NCI-H2081 (cell line): Measurements from ENCODE around the gene HBA2.
"Not testable (repeated sequence)": the region's sequence is repeated elsewhere in the genome, so short reads cannot be mapped to it uniquely, and the experiment has no call there.

ENCODE experiments used
- DNase-seq, 2 experiments: peaks; one replicate each; lab custom pipeline; 2025; lab: John Stamatoyannopoulos, UW

HBA2 gene

GRCh38 chr16:175011-175949, 2.6 kb downstream of the HBA2 start:
- DNase-seq: no peak

GRCh38 chr16:176006-176405, 3.3 kb downstream of the HBA2 start:
- DNase-seq: not testable (repeated sequence)

- not testable (repeated sequence) for DNase-seq
Measured at GRCh38 chr16:176477-177382, 4.1 kb downstream of the HBA2 start, which contains the start of gene HBA1. Gene HBA1, plus strand, starts transcription at chr16:176680. Its CDS starts 37 bp downstream, at chr16:176717.

GRCh38 chr16:177394-177822, 4.7 kb downstream of the HBA2 start:
- no peak for DNase-seq

GRCh38 chr16:177981-178667, 5.4 kb downstream of the HBA2 start:
- DNase-seq: no peak

- no peak for DNase-seq
Measured at GRCh38 chr16:178668-179015, 6.0 kb downstream of the HBA2 start.

GRCh38 chr16:179211-180092, 6.8 kb downstream of the HBA2 start:
- DNase-seq: no peak

- no peak for DNase-seq
Measured at GRCh38 chr16:180101-180675, 7.5 kb downstream of the HBA2 start, which contains the start of gene HBQ1. Gene HBQ1, plus strand, starts transcription at chr16:180459. Its CDS starts 28 bp downstream, at chr16:180487.

GRCh38 chr16:180681-181564, 8.2 kb downstream of the HBA2 start:
- peak; percentile 70 to 73 for DNase-seq

- DNase-seq: no peak
Measured at GRCh38 chr16:181565-182021, 8.9 kb downstream of the HBA2 start.

GRCh38 chr16:183005-183404, 10.3 kb downstream of the HBA2 start:
- DNase-seq: no peak

GRCh38 chr16:185213-185612, 12.5 kb downstream of the HBA2 start:
- DNase-seq: no peak

- no peak for DNase-seq
Measured at GRCh38 chr16:185691-186090, 13.0 kb downstream of the HBA2 start.

- no peak for DNase-seq
Measured at GRCh38 chr16:187330-187729, 14.7 kb downstream of the HBA2 start.

GRCh38 chr16:188674-189073, 16.0 kb downstream of the HBA2 start:
- no peak for DNase-seq

GRCh38 chr16:189604-190186, 17.0 kb downstream of the HBA2 start:
- DNase-seq: no peak

- DNase-seq: no peak
Measured at GRCh38 chr16:191831-192230, 19.2 kb downstream of the HBA2 start.

- no peak for DNase-seq
Measured at GRCh38 chr16:192686-193085, 20.0 kb downstream of the HBA2 start.

GRCh38 chr16:193441-193840, 20.8 kb downstream of the HBA2 start:
- no peak for DNase-seq
